Keratinocyte (primary cell): ENCODE results near the gene DDX46. TPM values are rescaled to one million over a fixed set of nuclear protein-coding genes. Genes with fewer than 3 reads are reported as not detected.

Experiments
- DNase-seq: peaks from one replicate; pipeline ENCODE4 v3.0.0-alpha.2; 2011; ENCODE audit warnings: low read depth, missing footprints, low spot score
- FAIRE-seq: peaks from 2 replicates; lab custom pipeline; 2011; peaks lifted over from hg19 to GRCh38; lab: Jason Lieb, UNC
- H2AFZ ChIP-seq: 2 replicates; pipeline ENCODE4 v1.6.0; 2012; ENCODE audit warnings: low read length, control low read depth, inconsistent platforms; ENCODE audit not compliant: control insufficient read depth
- H3K27ac ChIP-seq: 2 replicates; pipeline ENCODE4 v1.5.1; 2011; ENCODE audit warnings: low read length; ENCODE audit not compliant: control insufficient read depth, insufficient read depth
- H3K27me3 ChIP-seq: 3 replicates; pipeline ENCODE4 v1.6.0; 2011; ENCODE audit warnings: low read length; ENCODE audit not compliant: control insufficient read depth, insufficient read depth; ENCODE audit errors: extremely low read depth
- H3K36me3 ChIP-seq, 2 experiments: 2 replicates in 1 of 2; 3 replicates in 1 of 2; pipeline ENCODE4 v1.5.1; 2011; ENCODE audit warnings: low read length in 2 of 2, mild to moderate bottlenecking in 1 of 2; ENCODE audit not compliant: control insufficient read depth in 2 of 2, insufficient read depth in 2 of 2; ENCODE audit errors: extremely low read depth in 1 of 2
- H3K4me1 ChIP-seq: 3 replicates; pipeline ENCODE4 v1.5.1; 2011; ENCODE audit warnings: low read length; ENCODE audit not compliant: control insufficient read depth, insufficient read depth; ENCODE audit errors: extremely low read depth
- H3K4me2 ChIP-seq: 3 replicates; pipeline ENCODE4 v1.6.0; 2011; ENCODE audit warnings: low read depth, low read length; ENCODE audit not compliant: control insufficient read depth, insufficient read depth; ENCODE audit errors: extremely low read depth
- H3K4me3 ChIP-seq, 3 experiments: fragments of 200-600 bp in 1 of 3; sonication (generic) in 1 of 3; 2 replicates in 2 of 3; 3 replicates in 1 of 3; pipeline ENCODE4 v1.5.1; 2011 to 2016; ENCODE audit warnings: low read length in 3 of 3, mild to moderate bottlenecking in 3 of 3, control low read depth in 2 of 3, inconsistent platforms in 1 of 3, low read depth in 1 of 3, mixed read lengths in 1 of 3, mixed run types in 1 of 3, moderate library complexity in 1 of 3; ENCODE audit not compliant: control insufficient read depth in 2 of 3, insufficient read depth in 2 of 3; ENCODE audit errors: extremely low read depth in 1 of 3
- H3K79me2 ChIP-seq: 2 replicates; pipeline ENCODE4 v1.6.0; 2012; ENCODE audit warnings: low read length; ENCODE audit not compliant: control insufficient read depth, insufficient read depth
- H3K9ac ChIP-seq: 3 replicates; pipeline ENCODE4 v1.6.0; 2011; ENCODE audit warnings: low read length; ENCODE audit not compliant: control insufficient read depth, insufficient read depth; ENCODE audit errors: extremely low read depth
- H3K9me1 ChIP-seq: 3 replicates; pipeline ENCODE4 v1.6.0; 2011; ENCODE audit warnings: low read length; ENCODE audit not compliant: control insufficient read depth, insufficient read depth; ENCODE audit errors: extremely low read depth
- H3K9me3 ChIP-seq: 2 replicates; pipeline ENCODE4 v1.5.1; 2012; ENCODE audit warnings: low read depth, low read length; ENCODE audit not compliant: control insufficient read depth
- H4K20me1 ChIP-seq: 3 replicates; pipeline ENCODE4 v1.6.0; 2011; ENCODE audit warnings: low read length; ENCODE audit not compliant: control insufficient read depth, insufficient read depth; ENCODE audit errors: extremely low read depth
- EZH2 ChIP-seq: IDR thresholded peaks from one replicate; pipeline ENCODE4 v1.6.1; 2012; ENCODE audit warnings: inconsistent platforms, mild to moderate bottlenecking, low read length, moderate library complexity
- dilution Hi-C: fragments of 300-500 bp; cut with MboI; formaldehyde crosslinking; loops from one replicate; pipeline ENCODE4 v1.7.0; 2020; ENCODE audit warnings: low sequenced_read_pairs; ENCODE audit not compliant: extremely low pct_ligation_motif_present
- polyA plus RNA-seq, 5 experiments: library from polyadenylated mRNA; depleted of rRNA in 3 of 5; stranded (reverse) in 3 of 5; stranded (forward) in 1 of 5; unstranded in 1 of 5; fragments of >200 nt; gene quantifications; 1 replicate in 1 of 5; 2 replicates in 3 of 5; 3 replicates in 1 of 5; pipeline versions ENCODE4 v1.2.1 to v1.2.3, GENCODE V29; 2011 to 2012; ENCODE audit warnings: missing spikeins in 2 of 5, low read depth in 1 of 5, low replicate concordance in 1 of 5
- TF ChIP-seq, protein P1 (sequence below), 3 experiments: IDR thresholded peaks in 1 of 3; conservative IDR thresholded peaks in 1 of 3; optimal IDR thresholded peaks in 1 of 3; 2 replicates in 2 of 3; 3 replicates in 1 of 3; pipeline versions ENCODE3 to v1.5.1; 2011; ENCODE audit warnings: low read length in 3 of 3, mild to moderate bottlenecking in 3 of 3, moderate library complexity in 2 of 3, control low read depth in 1 of 3, inconsistent platforms in 1 of 3; ENCODE audit not compliant: insufficient read depth in 2 of 3; ENCODE audit errors: extremely low read depth in 1 of 3

DDX46 gene
- polyA plus RNA-seq, 1 donor (not counting 4 experiments of a cell fraction or from before 2014, with no cell fraction given): 39.0 TPM

DNA sequence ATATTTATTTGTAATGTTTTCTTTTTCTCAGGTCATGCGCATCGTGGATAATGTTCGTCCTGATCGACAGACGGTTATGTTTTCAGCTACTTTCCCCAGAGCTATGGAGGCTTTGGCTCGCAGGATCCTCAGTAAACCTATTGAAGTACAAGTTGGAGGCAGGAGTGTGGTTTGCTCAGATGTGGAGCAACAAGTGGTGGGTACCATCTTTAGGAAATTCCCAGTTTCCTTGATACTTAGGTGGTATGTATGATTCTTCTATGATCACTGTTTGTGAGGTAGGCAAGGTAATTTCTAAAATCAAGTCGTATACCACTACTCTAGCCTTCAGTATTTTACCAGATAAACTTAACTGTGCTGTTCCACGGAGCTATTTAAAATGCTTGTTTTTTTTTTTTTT lies 36.2 kb downstream of the DDX46 start:
- Histone ChIP-seq H3K36me3 (peaks cover 10 to 16% of the 10 kb centered on the region in 2 experiments), H2AFZ (no peak overlapping the region), H3K4me2 (no peak overlapping the region), H3K4me3 (no peak overlapping the region), H3K9ac (no peak overlapping the region), H3K9me1 (no peaks in the 10 kb centered on the region), H4K20me1 (no peaks in the 10 kb centered on the region), H3K79me2 (no peaks in the 10 kb centered on the region), H3K4me1 (no peaks in the 10 kb centered on the region), H3K9me3 (no peaks in the 10 kb centered on the region), H3K27ac (no peak overlapping the region), H3K27me3 (no peaks in the 10 kb centered on the region)
- dilution Hi-C loops: no loop called here
- TF ChIP-seq, protein P1, sequence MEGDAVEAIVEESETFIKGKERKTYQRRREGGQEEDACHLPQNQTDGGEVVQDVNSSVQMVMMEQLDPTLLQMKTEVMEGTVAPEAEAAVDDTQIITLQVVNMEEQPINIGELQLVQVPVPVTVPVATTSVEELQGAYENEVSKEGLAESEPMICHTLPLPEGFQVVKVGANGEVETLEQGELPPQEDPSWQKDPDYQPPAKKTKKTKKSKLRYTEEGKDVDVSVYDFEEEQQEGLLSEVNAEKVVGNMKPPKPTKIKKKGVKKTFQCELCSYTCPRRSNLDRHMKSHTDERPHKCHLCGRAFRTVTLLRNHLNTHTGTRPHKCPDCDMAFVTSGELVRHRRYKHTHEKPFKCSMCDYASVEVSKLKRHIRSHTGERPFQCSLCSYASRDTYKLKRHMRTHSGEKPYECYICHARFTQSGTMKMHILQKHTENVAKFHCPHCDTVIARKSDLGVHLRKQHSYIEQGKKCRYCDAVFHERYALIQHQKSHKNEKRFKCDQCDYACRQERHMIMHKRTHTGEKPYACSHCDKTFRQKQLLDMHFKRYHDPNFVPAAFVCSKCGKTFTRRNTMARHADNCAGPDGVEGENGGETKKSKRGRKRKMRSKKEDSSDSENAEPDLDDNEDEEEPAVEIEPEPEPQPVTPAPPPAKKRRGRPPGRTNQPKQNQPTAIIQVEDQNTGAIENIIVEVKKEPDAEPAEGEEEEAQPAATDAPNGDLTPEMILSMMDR (optimal IDR thresholded peaks at IDR 0.05 in 1 of 3, IDR thresholded peaks at IDR 0.05 in 1 of 3, conservative IDR thresholded peaks at IDR 0.05 in 1 of 3; ENCODE audit: extremely low read depth in 1 of 3, insufficient read depth in 2 of 3, low read length in 3 of 3): no peak
- TF ChIP-seq EZH2: no peak
- DNase-seq (no peak), FAIRE-seq (no peak)

DNA sequence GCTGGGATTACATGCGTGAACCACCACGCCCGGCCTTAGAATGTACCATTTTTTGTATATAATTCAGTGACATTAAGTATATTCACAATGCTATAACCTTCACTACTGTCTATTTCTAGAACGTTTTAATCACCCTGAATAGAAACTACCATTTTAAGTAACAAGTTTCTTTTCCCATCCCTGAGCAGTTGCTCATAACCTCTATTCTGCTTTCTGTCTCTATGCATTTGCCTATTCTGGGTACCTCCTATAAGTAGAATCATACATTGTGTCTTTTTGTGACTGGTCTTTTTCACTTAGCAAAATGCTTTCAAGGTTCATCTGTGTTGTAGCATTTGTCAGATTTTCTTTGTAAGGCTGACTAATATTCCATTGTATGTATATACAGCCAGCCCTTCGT lies 39.9 kb downstream of the DDX46 start:
- Histone ChIP-seq H4K20me1 (no peaks in the 10 kb centered on the region), H2AFZ (no peak overlapping the region), H3K27ac (no peak overlapping the region), H3K9me1 (no peaks in the 10 kb centered on the region), H3K9ac (no peak overlapping the region), H3K4me1 (no peaks in the 10 kb centered on the region), H3K36me3 (peaks cover 3 to 11% of the 10 kb centered on the region in 2 experiments), H3K9me3 (no peaks in the 10 kb centered on the region), H3K79me2 (no peaks in the 10 kb centered on the region), H3K4me2 (no peak overlapping the region), H3K27me3 (no peaks in the 10 kb centered on the region), H3K4me3 (no peak overlapping the region)
- TF ChIP-seq EZH2: no peak
- TF ChIP-seq, protein P1 (optimal IDR thresholded peaks at IDR 0.05 in 1 of 3, IDR thresholded peaks at IDR 0.05 in 1 of 3, conservative IDR thresholded peaks at IDR 0.05 in 1 of 3; ENCODE audit: extremely low read depth in 1 of 3, insufficient read depth in 2 of 3, low read length in 3 of 3): no peak
- FAIRE-seq (no peak), DNase-seq (no peak)
- dilution Hi-C loops: no loop called here
